Stimulated activated CD8-positive, alpha-beta memory T cell treated with anti-CD3 and anti-CD28 coated beads, Interleukin-2, amount 100 ng/mL, for 1 hour (primary cell): ENCODE measurements around the gene SELPLG.
"Not testable (repeated sequence)": the region's sequence is repeated elsewhere in the genome, so short reads cannot be mapped to it uniquely, and the experiment has no call there.

ENCODE experiments used
- DNase-seq, 2 donors: peaks; one replicate each; pipeline ENCODE4 v3.0.0-alpha.2; 2020; ENCODE audit warnings: low read depth in 2 of 2

SELPLG gene, protein sequence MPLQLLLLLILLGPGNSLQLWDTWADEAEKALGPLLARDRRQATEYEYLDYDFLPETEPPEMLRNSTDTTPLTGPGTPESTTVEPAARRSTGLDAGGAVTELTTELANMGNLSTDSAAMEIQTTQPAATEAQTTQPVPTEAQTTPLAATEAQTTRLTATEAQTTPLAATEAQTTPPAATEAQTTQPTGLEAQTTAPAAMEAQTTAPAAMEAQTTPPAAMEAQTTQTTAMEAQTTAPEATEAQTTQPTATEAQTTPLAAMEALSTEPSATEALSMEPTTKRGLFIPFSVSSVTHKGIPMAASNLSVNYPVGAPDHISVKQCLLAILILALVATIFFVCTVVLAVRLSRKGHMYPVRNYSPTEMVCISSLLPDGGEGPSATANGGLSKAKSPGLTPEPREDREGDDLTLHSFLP

DNA sequence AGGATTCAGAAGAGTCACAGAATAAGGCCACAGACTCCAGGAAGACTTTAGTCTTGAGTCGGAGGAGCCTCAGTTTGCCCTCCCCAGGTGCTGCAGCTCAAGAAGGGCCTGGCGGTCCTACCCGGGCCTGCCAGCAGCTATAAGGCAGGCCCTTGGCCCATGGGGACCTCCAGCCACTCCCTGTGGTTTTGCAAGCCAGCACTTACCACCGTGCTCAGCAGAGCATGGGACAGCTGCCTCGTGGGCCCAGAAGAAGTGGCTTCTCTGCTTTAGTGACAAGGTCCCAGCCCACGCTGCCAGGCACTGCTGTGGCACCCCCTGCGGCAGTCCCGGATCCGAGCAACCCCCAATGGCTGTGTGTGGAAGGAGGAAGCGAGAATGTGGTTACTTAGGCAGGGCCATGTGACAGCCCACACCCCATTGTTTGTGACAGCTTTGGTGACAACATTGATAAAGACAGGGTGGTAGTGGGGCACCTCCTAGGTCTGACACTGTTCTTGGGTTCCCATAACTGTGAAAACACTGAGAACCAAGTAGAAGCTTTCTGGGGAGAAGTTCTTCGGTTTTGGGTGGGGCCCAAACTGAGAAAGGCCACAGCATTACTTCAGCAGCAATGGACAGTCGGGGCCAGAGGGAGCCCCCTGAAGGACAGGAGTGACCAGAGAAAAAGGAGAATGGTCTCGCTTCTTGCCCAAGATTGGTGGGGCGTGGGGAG, at the start of gene SELPLG:
Gene SELPLG, minus strand, starts transcription at position 361 of the 715 bp plus-strand sequence. CDS start 9,587 bp downstream, outside the sequence.
- peak; percentile 64 to 69 for DNase-seq

- no peak for DNase-seq
Observed at GRCh38 chr12:108681317-108681716, 47.6 kb upstream of the SELPLG start.

DNA sequence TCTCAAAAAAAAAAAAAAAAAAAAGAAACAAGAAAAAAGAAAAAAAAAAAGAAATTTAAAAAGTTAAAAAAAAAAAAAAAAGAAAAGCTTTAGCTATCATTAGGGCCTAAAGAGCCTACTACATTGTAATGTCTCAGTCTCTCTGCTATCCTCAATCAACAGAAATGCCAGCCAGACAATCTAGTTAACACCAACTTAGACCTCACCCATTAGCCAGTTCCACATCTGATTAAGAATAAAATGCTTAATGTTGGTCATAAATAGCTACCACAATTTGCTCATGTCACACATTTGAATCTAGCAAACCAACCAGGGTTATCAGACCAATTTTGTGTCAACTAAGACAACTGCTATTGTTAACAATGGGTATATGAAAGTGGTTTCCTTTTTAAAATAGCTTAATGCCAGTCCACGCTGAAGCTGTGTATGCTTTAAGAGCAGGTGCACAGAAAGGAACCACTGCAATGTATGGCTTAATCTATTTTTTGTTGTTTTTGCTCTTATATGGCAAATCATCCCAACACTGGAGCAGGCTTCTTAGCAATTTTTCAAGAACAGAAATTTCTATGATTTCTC, 45.5 kb upstream of the SELPLG start:
- DNase-seq = no peak

GRCh38 chr12:108678104-108678730, 44.5 kb upstream of the SELPLG start:
- no peak for DNase-seq

GRCh38 chr12:108677381-108677780, 43.7 kb upstream of the SELPLG start:
- DNase-seq = no peak

- no peak for DNase-seq
Observed at GRCh38 chr12:108676707-108677106, 43.0 kb upstream of the SELPLG start.

DNA sequence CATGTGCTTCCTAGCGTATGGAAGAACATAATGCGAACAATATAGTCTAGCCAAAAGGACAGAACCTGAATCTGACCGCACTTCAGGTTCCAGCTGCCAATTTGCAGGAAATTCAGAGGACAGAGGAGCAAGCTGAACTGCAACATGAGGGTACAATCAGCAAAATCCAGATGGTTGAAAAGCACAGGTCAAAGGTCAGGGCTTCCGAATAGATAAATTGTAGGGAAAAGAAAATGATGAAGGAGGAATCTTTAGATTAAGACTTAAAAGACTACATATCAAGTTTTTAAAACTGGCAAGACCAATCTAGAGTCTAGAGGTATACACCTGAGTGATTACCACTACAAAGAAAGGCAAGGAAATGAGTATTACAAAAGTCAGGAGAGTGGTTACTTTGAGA, 42.1 kb upstream of the SELPLG start:
- DNase-seq = no peak

GRCh38 chr12:108672054-108672453, 38.4 kb upstream of the SELPLG start:
- DNase-seq = no peak

DNA sequence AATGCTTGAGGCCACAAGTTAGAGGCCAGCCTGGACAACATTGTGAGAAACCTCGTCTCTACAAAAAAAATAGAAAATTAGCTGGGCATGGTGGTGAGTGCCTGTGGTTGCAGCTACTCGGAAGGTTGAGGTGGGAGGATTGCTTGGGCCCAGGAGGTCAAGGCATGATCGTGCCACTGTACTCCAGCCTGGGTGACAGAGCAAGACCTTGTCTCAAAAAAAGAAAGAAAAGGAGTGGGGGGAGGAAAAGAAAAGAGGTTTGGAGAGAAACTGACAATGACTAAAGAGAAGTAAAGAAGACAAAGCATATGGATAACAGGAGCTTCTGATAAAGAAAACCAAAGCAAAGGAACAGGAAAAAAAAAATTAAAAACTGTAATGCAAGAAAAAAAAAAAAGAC, 37.4 kb upstream of the SELPLG start:
- DNase-seq = no peak

DNA sequence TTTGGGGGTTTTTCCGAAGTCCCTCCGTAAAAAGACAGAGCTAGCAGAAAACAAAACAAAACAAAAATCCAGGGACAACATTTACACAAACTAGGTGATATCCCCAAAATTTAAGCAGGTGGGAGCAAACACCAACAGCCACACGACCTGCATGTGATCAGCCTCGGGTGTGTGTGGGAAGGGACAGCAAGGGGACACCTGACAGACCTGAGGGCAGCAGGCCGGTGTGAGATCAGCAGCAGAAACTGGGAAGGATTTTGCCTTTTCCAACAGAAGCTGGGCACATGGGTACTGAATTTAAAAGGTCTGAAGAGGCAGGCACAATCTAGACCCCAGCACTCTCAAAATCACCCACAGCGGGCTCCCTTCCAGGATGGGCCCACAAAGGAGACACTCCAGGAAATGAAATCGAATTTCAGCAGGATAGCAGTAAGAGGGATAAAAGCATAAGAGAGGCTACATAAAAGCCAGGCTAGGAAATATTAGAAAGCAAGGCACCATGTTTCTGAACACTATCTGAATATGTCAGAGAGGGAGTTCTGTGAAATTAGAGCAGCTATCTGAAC, 36.5 kb upstream of the SELPLG start:
- DNase-seq = no peak

GRCh38 chr12:108668542-108668941, 34.8 kb upstream of the SELPLG start:
- no peak for DNase-seq

GRCh38 chr12:108668063-108668462, 34.4 kb upstream of the SELPLG start:
- no peak for DNase-seq

DNA sequence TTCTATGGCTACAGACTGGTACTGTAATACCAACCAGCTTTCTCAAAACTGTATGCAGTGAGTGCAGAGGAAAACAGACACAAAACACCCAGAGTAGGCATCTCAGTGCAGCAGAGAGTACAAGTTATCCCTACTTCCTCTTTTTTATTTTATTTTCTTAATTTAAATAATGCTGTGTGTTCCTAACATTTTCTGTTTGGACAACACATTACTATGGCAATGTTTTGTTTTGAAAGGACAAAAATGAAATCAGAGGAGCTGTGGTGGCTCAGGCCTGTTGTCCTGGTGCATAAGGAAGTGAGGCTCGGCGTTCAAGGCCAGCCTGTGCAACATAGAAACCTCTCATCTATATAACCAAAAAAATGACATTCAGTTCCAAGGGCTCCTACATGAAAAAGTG, 33.7 kb upstream of the SELPLG start:
- no peak for DNase-seq

- DNase-seq = no peak
Observed at GRCh38 chr12:108666401-108666881, 32.7 kb upstream of the SELPLG start.

- DNase-seq = no peak
Observed at GRCh38 chr12:108665608-108666202, 32.0 kb upstream of the SELPLG start.

- peak; percentile 68 to 71 for DNase-seq
Observed at GRCh38 chr12:108664338-108665258, 30.9 kb upstream of the SELPLG start.

- no peak for DNase-seq
Observed at GRCh38 chr12:108663324-108664015, 29.8 kb upstream of the SELPLG start.

- DNase-seq = not testable (repeated sequence)
Observed at GRCh38 chr12:108658115-108658514, 24.4 kb upstream of the SELPLG start.

DNA sequence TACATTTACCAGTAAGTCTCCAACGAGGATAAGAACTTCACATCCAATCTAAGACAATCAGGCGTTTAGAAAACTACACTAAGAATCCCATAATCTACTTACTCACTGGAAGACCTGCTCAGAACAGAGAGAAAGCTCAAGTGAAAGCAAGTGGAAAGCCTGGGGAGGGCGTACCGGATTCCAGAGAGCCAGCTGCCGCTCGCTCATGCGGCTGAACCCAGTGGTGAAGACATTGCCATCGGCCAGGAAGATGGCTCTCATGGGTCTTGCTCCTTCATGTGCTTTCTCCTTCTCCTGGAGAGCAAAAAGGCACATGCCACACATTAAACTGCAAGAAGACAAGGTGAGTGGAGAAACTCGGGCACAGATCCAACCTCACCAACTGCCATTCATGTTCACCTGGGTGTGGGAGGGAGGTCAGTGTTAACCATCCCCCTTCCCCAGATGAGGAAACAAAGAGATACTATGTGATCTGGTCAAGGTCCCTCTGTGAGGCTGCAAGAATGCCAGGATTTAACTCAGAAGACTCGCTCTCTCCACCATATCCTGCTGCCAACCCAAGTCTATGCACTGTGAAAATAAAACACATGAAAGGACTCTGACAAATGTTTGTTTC, 23.5 kb upstream of the SELPLG start:
- DNase-seq = no peak
